ENCODE results near the gene GPR63. TPM values are rescaled to one million over a fixed set of nuclear protein-coding genes. Genes with fewer than 3 reads are reported as not detected.

GPR63 gene
- total RNA-seq, 1 donor from 2014 or later, result 1.0 TPM

DNA sequence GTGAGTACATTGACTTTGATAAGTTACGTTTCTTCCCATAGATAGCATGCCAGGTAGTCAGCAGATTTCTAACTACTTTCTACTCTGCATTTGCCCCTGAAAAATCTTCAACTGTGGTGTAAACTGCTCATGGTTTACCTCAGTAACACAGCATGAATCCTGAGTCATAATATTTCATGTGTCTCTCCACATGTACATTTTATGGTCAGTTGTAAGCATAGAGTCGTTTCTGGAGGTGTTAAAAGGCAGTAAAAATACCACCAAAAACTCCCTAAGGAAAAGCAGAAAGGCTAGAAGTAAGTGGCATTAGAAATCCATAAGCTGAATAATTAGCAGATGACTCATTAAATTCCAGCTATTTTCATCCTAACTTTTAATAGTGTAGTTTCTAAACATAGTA, 4.1 kb upstream of the GPR63 start:
- Histone ChIP-seq H3K4me1 (peaks cover 16% of the 10 kb centered on the region), H3K36me3 (no peaks in the 10 kb centered on the region), H3K27me3 (ENCODE audit: low read depth) (peaks cover 6% of the 10 kb centered on the region), H3K4me3 (no peak overlapping the region), H3K27ac (replicated peaks) (no peak overlapping the region), H3K9me3 (replicated peaks) (peaks cover 18% of the 10 kb centered on the region)
- intact Hi-C loops (cut with micrococcal nuclease), result no loop called here
- no peak for DNase-seq
- TF ChIP-seq, protein P1, sequence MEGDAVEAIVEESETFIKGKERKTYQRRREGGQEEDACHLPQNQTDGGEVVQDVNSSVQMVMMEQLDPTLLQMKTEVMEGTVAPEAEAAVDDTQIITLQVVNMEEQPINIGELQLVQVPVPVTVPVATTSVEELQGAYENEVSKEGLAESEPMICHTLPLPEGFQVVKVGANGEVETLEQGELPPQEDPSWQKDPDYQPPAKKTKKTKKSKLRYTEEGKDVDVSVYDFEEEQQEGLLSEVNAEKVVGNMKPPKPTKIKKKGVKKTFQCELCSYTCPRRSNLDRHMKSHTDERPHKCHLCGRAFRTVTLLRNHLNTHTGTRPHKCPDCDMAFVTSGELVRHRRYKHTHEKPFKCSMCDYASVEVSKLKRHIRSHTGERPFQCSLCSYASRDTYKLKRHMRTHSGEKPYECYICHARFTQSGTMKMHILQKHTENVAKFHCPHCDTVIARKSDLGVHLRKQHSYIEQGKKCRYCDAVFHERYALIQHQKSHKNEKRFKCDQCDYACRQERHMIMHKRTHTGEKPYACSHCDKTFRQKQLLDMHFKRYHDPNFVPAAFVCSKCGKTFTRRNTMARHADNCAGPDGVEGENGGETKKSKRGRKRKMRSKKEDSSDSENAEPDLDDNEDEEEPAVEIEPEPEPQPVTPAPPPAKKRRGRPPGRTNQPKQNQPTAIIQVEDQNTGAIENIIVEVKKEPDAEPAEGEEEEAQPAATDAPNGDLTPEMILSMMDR (IDR thresholded peaks at IDR 0.05; ENCODE audit: borderline replicate concordance), result no peak

DNA sequence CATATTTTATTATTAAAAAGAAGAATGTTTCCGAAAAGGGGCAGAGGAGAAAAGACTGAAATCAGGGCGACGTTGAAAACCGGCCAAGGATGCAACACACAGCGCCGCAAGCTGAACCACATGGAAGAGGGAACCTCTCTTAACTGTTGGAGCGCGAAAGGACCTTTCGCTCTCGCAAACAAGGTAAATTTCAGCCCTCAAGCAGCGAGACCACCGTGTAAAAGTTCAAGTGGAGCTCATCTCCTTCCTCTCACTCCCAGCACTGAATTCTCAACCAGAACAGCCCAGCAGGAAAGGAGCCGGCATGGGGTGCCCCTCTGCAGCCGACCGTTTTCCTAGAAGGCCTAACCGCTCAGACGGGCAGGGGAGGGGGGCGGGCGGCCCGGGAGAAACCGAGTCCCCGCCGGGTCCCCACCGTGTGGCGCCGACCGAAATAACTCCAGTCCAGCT, 621 bp downstream of the GPR63 start:
- H3K9me3 ChIP-seq (replicated peaks), result no peaks in the 10 kb centered on the region
- H3K27ac ChIP-seq (replicated peaks), result peak overlapping the region; percentile 22
- peaks cover 19% of the 10 kb centered on the region for H3K4me1 ChIP-seq
- H3K4me3 ChIP-seq, result peak overlapping the region; percentile 85
- H3K27me3 ChIP-seq (ENCODE audit: low read depth), result peaks cover 11% of the 10 kb centered on the region
- intact Hi-C loops (cut with micrococcal nuclease), result no loop called here
- no peak for DNase-seq
- TF ChIP-seq, protein P1 (IDR thresholded peaks at IDR 0.05; ENCODE audit: borderline replicate concordance), result no peak
- H3K36me3 ChIP-seq, result no peaks in the 10 kb centered on the region

DNA sequence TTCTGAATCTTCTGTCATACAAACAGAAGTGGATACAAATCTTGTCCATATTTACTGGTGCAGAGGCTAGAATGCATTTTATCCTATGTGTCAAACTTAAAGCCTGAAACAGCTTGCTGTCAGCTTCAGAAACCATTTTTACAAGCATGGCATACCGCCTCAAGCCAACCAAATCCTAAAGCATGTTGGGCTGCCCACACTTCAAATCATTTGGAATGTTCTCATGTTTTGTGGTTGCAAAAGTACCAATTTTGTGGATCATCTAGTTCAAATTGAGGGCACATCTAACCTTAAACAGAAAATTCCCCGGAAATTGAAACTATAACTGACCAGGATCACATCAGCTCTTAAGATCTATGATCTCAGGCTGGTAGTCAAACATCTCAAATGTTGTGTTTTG, 3.2 kb downstream of the GPR63 start:
- Histone ChIP-seq H3K9me3 (replicated peaks) (no peaks in the 10 kb centered on the region), H3K4me1 (peaks cover 19% of the 10 kb centered on the region), H3K4me3 (no peak overlapping the region), H3K36me3 (no peaks in the 10 kb centered on the region), H3K27ac (replicated peaks) (no peak overlapping the region), H3K27me3 (ENCODE audit: low read depth) (peaks cover 14% of the 10 kb centered on the region)
- intact Hi-C loops (cut with micrococcal nuclease), result no loop called here
- DNase-seq, result no peak
- TF ChIP-seq, protein P1 (IDR thresholded peaks at IDR 0.05; ENCODE audit: borderline replicate concordance), result no peak

DNA sequence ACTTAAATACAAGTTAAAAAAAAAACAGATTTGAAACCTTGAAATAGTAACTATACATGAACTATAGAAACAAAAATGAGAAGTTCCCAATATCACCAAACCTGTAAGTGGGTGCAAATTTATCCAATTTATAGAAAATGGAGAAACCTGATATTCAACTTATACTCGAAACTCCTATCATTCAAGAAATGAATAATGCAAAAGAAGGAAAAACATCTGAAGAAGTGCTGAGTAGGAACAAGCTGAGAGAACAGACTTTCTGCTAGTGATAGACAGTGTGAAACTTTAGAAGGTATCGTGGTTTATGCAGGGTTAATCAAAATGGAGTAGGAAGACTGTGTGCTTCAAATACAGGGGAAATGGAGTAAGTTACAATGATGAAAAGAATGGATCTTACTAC, 4.5 kb downstream of the GPR63 start:
- peaks cover 17% of the 10 kb centered on the region for H3K4me1 ChIP-seq
- H3K27ac ChIP-seq (replicated peaks), result no peak overlapping the region
- DNase-seq, result no peak
- H3K27me3 ChIP-seq (ENCODE audit: low read depth), result peaks cover 12% of the 10 kb centered on the region
- no peaks in the 10 kb centered on the region for H3K36me3 ChIP-seq
- TF ChIP-seq, protein P1 (IDR thresholded peaks at IDR 0.05; ENCODE audit: borderline replicate concordance), result no peak
- H3K9me3 ChIP-seq (replicated peaks), result no peaks in the 10 kb centered on the region
- H3K4me3 ChIP-seq, result no peak overlapping the region
- intact Hi-C loops (cut with micrococcal nuclease), result no loop called here

DNA sequence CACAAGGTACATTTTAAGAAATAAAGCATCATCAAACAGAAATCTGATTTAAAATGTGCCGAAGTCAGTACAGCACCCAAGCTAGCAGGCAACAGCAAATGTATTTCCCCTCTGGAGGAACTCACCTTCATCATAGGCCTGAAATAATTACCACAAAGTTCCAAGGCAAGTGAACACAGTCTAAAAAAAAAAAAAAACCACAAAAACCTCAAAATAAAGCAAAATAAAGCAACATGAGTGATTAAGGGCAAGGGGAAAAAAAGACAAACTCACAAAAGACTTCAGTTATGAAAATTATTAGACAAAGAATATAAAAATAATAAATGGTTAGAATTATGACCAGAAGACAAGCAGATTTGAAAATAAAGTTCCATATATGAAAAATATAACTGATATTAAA, 10.4 kb downstream of the GPR63 start:
- Histone ChIP-seq H3K27ac (replicated peaks) (no peak overlapping the region), H3K9me3 (replicated peaks) (no peaks in the 10 kb centered on the region), H3K27me3 (ENCODE audit: low read depth) (peaks cover 4% of the 10 kb centered on the region), H3K4me1 (no peaks in the 10 kb centered on the region), H3K4me3 (no peak overlapping the region), H3K36me3 (no peaks in the 10 kb centered on the region)
- no peak for DNase-seq
- TF ChIP-seq, protein P1 (IDR thresholded peaks at IDR 0.05; ENCODE audit: borderline replicate concordance), result no peak
- intact Hi-C loops (cut with micrococcal nuclease), result no loop called here

DNA sequence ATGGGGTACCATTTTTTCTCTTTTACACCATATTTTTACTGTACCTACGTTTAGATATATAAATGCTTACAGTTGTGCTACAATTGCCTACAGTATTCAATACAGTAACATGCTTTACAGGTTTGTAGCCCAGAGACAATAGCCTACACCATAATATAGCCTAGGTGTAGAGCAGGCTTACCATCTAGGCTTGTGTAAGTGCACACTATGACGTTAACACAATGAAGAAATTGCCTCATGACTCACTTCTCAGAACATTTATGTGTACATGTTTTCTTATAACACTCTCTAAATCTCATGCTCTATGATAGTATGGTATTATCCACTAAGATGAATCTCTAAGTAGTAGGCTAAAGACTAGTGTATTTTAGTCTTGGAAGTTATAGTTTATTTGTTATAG, 13.5 kb downstream of the GPR63 start:
- no peak for DNase-seq
- H3K4me3 ChIP-seq, result no peak overlapping the region
- H3K4me1 ChIP-seq, result no peaks in the 10 kb centered on the region
- no peaks in the 10 kb centered on the region for H3K36me3 ChIP-seq
- no peaks in the 10 kb centered on the region for H3K9me3 ChIP-seq (replicated peaks)
- TF ChIP-seq, protein P1 (IDR thresholded peaks at IDR 0.05; ENCODE audit: borderline replicate concordance), result no peak
- intact Hi-C loops (cut with micrococcal nuclease), result no loop called here
- no peaks in the 10 kb centered on the region for H3K27me3 ChIP-seq (ENCODE audit: low read depth)
- H3K27ac ChIP-seq (replicated peaks), result no peak overlapping the region

All from left ventricle myocardium inferior (tissue), 1 donor.